ENCODE results near the gene PPP2R3C. TPM values are rescaled to one million over a fixed set of nuclear protein-coding genes. Genes with fewer than 3 reads are reported as not detected.

Gene PPP2R3C
- total RNA-seq, 1 experiment from 2014 or later = 19.6 TPM

DNA sequence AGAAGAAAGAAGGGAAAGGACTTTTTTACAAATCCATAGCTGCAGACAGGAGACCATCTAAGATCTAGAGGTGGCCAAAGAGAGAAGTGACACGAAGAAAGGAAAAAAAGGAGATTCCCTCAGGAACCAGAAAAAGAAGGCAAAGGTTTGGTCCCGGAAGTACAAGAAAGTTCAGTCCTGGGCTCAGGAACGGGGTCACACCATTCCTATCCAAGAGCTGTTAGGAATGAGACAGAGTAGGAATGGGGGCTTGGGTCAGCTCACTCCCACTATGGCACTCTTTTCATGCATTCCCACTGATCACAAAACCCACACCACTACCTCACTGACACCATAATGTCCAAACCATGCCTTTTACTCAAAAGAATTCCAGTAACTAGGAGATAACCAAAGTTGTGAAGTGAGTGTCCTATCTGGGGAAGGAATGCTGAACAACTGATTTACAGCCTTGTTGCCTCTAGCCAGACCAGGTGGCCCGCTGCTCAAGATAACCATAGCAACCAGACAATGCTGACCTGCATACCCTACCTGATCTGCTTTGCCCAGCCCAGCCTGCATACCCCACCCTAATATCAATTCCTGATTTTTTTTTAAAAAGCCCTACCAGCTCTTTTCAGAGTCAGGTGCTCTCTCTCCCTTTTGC, 8.4 kb downstream of the PPP2R3C start:
- intact Hi-C loops (cut with micrococcal nuclease; ENCODE audit: unreplicated experiment) (no loop called here), in situ Hi-C loops (cut with HindIII; ENCODE audit: low pct_unique_long_range_greater_than_20kb, low sequenced_read_pairs) (no loop called here)
- CTCF ChIA-PET = no interaction called here
- Histone ChIP-seq H3K36me3 (ENCODE audit: control insufficient read depth, insufficient read depth, low read length) (no peaks in the 10 kb centered on the region; the same call in 1 of the 2 replicates), H3K27ac (ENCODE audit: low read length) (no peak overlapping the region), H3K4me3 (ENCODE audit: low read depth in 2 of 2, low read length in 2 of 2) (no peak overlapping the region), H3K4me1 (ENCODE audit: control insufficient read depth, insufficient read depth, low read length) (no peaks in the 10 kb centered on the region), H3K9me3 (ENCODE audit: control insufficient read depth, insufficient read depth, low read depth, low read length) (no peaks in the 10 kb centered on the region), H3K27me3 (ENCODE audit: control insufficient read depth, insufficient read depth, low read length) (no peaks in the 10 kb centered on the region)
- POLR2A ChIA-PET = no interaction called here
- ATAC-seq (no peak), DNase-seq (ENCODE audit: low read depth, low spot score) (no peak)
- no TSS peak for BruUV-seq (replicated peaks)
- TF ChIP-seq TCF7L2 (IDR thresholded peaks at IDR 0.05; ENCODE audit: low read depth, low read length) (no peak), SIN3A (IDR thresholded peaks at IDR 0.05; ENCODE audit: borderline replicate concordance, insufficient read depth, low read depth, low read length) (no peak)
- TF ChIP-seq, protein P1, sequence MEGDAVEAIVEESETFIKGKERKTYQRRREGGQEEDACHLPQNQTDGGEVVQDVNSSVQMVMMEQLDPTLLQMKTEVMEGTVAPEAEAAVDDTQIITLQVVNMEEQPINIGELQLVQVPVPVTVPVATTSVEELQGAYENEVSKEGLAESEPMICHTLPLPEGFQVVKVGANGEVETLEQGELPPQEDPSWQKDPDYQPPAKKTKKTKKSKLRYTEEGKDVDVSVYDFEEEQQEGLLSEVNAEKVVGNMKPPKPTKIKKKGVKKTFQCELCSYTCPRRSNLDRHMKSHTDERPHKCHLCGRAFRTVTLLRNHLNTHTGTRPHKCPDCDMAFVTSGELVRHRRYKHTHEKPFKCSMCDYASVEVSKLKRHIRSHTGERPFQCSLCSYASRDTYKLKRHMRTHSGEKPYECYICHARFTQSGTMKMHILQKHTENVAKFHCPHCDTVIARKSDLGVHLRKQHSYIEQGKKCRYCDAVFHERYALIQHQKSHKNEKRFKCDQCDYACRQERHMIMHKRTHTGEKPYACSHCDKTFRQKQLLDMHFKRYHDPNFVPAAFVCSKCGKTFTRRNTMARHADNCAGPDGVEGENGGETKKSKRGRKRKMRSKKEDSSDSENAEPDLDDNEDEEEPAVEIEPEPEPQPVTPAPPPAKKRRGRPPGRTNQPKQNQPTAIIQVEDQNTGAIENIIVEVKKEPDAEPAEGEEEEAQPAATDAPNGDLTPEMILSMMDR (IDR thresholded peaks at IDR 0.05) = no peak

DNA sequence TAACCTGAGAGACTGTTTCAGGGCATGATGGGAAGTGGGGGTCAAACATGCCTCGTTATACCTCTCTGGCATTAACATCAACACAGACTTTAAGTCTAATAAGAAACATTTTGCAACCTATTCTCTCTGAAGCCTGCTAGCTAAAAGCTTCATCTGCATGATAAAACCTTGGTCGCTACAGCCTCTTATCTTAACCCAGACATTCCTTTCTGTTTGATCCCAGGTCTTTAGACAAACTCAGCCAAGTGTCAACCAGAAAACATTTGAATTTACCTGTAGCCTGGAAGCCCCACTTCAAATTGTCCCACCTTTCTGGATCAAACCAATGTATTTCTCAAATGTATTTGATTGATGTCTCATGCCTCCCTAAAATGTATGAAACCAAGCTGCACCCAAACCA, 9.1 kb downstream of the PPP2R3C start:
- in situ Hi-C loops (cut with HindIII; ENCODE audit: low pct_unique_long_range_greater_than_20kb, low sequenced_read_pairs) (no loop called here), intact Hi-C loops (cut with micrococcal nuclease; ENCODE audit: unreplicated experiment) (no loop called here)
- Histone ChIP-seq H3K4me1 (ENCODE audit: control insufficient read depth, insufficient read depth, low read length) (no peaks in the 10 kb centered on the region), H3K9me3 (ENCODE audit: control insufficient read depth, insufficient read depth, low read depth, low read length) (no peaks in the 10 kb centered on the region), H3K27me3 (ENCODE audit: control insufficient read depth, insufficient read depth, low read length) (no peaks in the 10 kb centered on the region), H3K27ac (ENCODE audit: low read length) (no peak overlapping the region), H3K4me3 (ENCODE audit: low read depth in 2 of 2, low read length in 2 of 2) (no peak overlapping the region), H3K36me3 (ENCODE audit: control insufficient read depth, insufficient read depth, low read length) (no peaks in the 10 kb centered on the region; the same call in 1 of the 2 replicates)
- ChIA-PET CTCF (no interaction called here), POLR2A (no interaction called here)
- no peak for ATAC-seq
- BruUV-seq (replicated peaks) = no TSS peak
- TF ChIP-seq, protein P2, sequence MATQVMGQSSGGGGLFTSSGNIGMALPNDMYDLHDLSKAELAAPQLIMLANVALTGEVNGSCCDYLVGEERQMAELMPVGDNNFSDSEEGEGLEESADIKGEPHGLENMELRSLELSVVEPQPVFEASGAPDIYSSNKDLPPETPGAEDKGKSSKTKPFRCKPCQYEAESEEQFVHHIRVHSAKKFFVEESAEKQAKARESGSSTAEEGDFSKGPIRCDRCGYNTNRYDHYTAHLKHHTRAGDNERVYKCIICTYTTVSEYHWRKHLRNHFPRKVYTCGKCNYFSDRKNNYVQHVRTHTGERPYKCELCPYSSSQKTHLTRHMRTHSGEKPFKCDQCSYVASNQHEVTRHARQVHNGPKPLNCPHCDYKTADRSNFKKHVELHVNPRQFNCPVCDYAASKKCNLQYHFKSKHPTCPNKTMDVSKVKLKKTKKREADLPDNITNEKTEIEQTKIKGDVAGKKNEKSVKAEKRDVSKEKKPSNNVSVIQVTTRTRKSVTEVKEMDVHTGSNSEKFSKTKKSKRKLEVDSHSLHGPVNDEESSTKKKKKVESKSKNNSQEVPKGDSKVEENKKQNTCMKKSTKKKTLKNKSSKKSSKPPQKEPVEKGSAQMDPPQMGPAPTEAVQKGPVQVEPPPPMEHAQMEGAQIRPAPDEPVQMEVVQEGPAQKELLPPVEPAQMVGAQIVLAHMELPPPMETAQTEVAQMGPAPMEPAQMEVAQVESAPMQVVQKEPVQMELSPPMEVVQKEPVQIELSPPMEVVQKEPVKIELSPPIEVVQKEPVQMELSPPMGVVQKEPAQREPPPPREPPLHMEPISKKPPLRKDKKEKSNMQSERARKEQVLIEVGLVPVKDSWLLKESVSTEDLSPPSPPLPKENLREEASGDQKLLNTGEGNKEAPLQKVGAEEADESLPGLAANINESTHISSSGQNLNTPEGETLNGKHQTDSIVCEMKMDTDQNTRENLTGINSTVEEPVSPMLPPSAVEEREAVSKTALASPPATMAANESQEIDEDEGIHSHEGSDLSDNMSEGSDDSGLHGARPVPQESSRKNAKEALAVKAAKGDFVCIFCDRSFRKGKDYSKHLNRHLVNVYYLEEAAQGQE (IDR thresholded peaks at IDR 0.05; ENCODE audit: insufficient read depth in 1 of 2, low read depth in 2 of 2, low read length in 1 of 2) = no peak
- TF ChIP-seq SIN3A (IDR thresholded peaks at IDR 0.05; ENCODE audit: borderline replicate concordance, insufficient read depth, low read depth, low read length) = no peak
- TF ChIP-seq TCF7L2 (IDR thresholded peaks at IDR 0.05; ENCODE audit: low read depth, low read length) = no peak
- TF ChIP-seq, protein P1 (IDR thresholded peaks at IDR 0.05) = no peak
- DNase-seq (ENCODE audit: low read depth, low spot score) = no peak

Data from Panc1 (cell line).